ENCODE data around the gene TSHZ2.

DNA sequence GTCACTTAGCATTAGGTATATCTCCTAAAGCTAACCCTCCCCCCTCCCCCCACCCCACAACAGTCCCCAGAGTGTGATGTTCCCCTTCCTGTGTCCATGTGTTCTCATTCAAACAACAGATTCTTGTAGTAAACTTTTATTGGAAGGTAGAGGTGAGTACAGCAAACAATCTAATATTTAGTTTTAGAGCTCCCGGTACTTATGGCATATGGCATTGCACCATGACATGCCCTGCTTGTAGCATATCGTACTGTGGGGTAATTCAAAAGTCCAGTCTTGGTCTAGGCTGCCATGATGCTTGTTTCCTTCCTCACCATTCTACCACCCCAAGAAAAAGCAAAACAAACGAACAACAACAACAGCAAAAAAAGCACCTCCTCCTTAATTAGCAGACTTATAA lies 332.0 kb downstream of the TSHZ2 start:
- TF ChIP-seq, protein P1, sequence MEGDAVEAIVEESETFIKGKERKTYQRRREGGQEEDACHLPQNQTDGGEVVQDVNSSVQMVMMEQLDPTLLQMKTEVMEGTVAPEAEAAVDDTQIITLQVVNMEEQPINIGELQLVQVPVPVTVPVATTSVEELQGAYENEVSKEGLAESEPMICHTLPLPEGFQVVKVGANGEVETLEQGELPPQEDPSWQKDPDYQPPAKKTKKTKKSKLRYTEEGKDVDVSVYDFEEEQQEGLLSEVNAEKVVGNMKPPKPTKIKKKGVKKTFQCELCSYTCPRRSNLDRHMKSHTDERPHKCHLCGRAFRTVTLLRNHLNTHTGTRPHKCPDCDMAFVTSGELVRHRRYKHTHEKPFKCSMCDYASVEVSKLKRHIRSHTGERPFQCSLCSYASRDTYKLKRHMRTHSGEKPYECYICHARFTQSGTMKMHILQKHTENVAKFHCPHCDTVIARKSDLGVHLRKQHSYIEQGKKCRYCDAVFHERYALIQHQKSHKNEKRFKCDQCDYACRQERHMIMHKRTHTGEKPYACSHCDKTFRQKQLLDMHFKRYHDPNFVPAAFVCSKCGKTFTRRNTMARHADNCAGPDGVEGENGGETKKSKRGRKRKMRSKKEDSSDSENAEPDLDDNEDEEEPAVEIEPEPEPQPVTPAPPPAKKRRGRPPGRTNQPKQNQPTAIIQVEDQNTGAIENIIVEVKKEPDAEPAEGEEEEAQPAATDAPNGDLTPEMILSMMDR (conservative IDR thresholded peaks at IDR 0.05; ENCODE audit: low read depth, low read length) = no peak
- TF ChIP-seq MAFK (IDR thresholded peaks at IDR 0.05; ENCODE audit: low read depth, low read length) = no peak
- no peak for TF ChIP-seq POLR2A (IDR thresholded peaks at IDR 0.05; ENCODE audit: low read depth, low read length)
- no peak for TF ChIP-seq CEBPB (IDR thresholded peaks at IDR 0.05; ENCODE audit: low read depth, low read length)

Data from IMR-90 (cell line).